HEK293 (cell line): Measurements from ENCODE around the gene MTCH1.

Source experiments
- CTCF ChIA-PET: fragments of 350-600 bp; formaldehyde crosslinking; extraction: SDS; loops from one replicate; lab custom pipeline; 2021; ENCODE audit warnings: antibody characterized with exemption; lab: Yijun Ruan, JAX
- POLR2A ChIA-PET: fragments of 300-600 bp; formaldehyde crosslinking; extraction: SDS; loops from one replicate; lab custom pipeline; 2020; ENCODE audit warnings: antibody characterized with exemption, inconsistent platforms; lab: Yijun Ruan, JAX
- H3K27ac ChIP-seq: fragments of 200-500 bp; sonication (Bioruptor generic); 2 replicates; pipeline ENCODE4 v1.5.1; 2014; ENCODE audit warnings: low read depth, low read length, control low read depth, inconsistent platforms; ENCODE audit errors: extremely low read depth
- H3K36me3 ChIP-seq, 2 experiments: fragments of 200-500 bp in 1 of 2; sonication (Bioruptor generic) in 1 of 2; 1 replicate in 1 of 2; 2 replicates in 1 of 2; pipeline ENCODE4 v1.5.1; 2014 to 2017; ENCODE audit warnings: inconsistent platforms in 2 of 2, low read length in 2 of 2; ENCODE audit not compliant: control insufficient read depth in 2 of 2, insufficient read depth in 1 of 2
- H3K4me1 ChIP-seq: fragments of 200-500 bp; sonication (Bioruptor generic); 2 replicates; pipeline ENCODE4 v1.5.1; 2014; ENCODE audit warnings: mild to moderate bottlenecking, low read length, inconsistent platforms; ENCODE audit not compliant: control insufficient read depth, insufficient read depth
- H3K4me3 ChIP-seq: 2 replicates; pipeline ENCODE4 v1.5.1; 2011; ENCODE audit warnings: low read depth, mild to moderate bottlenecking, control low read depth, low read length, moderate library complexity
- H3K9me3 ChIP-seq: fragments of 200-500 bp; sonication (Bioruptor generic); 2 replicates; pipeline ENCODE4 v1.5.1; 2014; ENCODE audit warnings: low read depth, low read length, inconsistent platforms; ENCODE audit not compliant: control insufficient read depth, insufficient read depth
- ATF2 ChIP-seq: fragments of 450-650 bp; formaldehyde crosslinking; IDR thresholded peaks from 2 replicates; pipeline ENCODE4 v1.5.1; 2016; ENCODE audit warnings: missing biosample characterization, missing genetic modification characterization, low read depth
- ELK4 ChIP-seq: IDR thresholded peaks from 2 replicates; pipeline ENCODE4 v1.6.1; 2011; ENCODE audit warnings: mild to moderate bottlenecking, low read depth, low read length, borderline replicate concordance
- HOXD13 ChIP-seq: sonication (generic); formaldehyde crosslinking; IDR thresholded peaks from 2 replicates; pipeline ENCODE4 v1.8.0; 2022; ENCODE audit warnings: missing genetic modification reagents, borderline replicate concordance
- OSR2 ChIP-seq: fragments of 450-650 bp; formaldehyde crosslinking; IDR thresholded peaks from 2 replicates; pipeline ENCODE4 v1.5.1; 2016; ENCODE audit warnings: missing biosample characterization, missing genetic modification characterization
- PRDM1 ChIP-seq: fragments of 450-650 bp; formaldehyde crosslinking; IDR thresholded peaks from 2 replicates; pipeline ENCODE4; 2016; ENCODE audit warnings: missing biosample characterization, missing genetic modification characterization
- PRDM6 ChIP-seq: fragments of 450-650 bp; formaldehyde crosslinking; IDR thresholded peaks from 2 replicates; pipeline ENCODE4 v1.5.1; 2017; ENCODE audit warnings: missing biosample characterization, missing genetic modification characterization
- REPIN1 ChIP-seq: fragments of 450-650 bp; formaldehyde crosslinking; IDR thresholded peaks from 2 replicates; pipeline ENCODE4 v1.5.1; 2017; ENCODE audit warnings: missing biosample characterization, missing genetic modification characterization, low read depth
- SP2 ChIP-seq: fragments of 450-650 bp; formaldehyde crosslinking; IDR thresholded peaks from 2 replicates; pipeline ENCODE4 v1.5.1; 2016; ENCODE audit warnings: missing biosample characterization, missing genetic modification characterization
- ZBTB20 ChIP-seq: fragments of 450-650 bp; formaldehyde crosslinking; IDR thresholded peaks from 2 replicates; pipeline ENCODE4 v1.5.1; 2016; ENCODE audit warnings: missing biosample characterization, missing genetic modification characterization
- ZFP3 ChIP-seq: fragments of 450-650 bp; formaldehyde crosslinking; IDR thresholded peaks from 2 replicates; pipeline ENCODE4 v1.5.1; 2016; ENCODE audit warnings: low read depth, missing biosample characterization, missing genetic modification characterization
- ZIC2 ChIP-seq: fragments of 450-650 bp; formaldehyde crosslinking; IDR thresholded peaks from 2 replicates; pipeline ENCODE4 v1.5.1; 2016; ENCODE audit warnings: missing biosample characterization, missing genetic modification characterization
- ZNF133 ChIP-seq: fragments of 450-650 bp; formaldehyde crosslinking; IDR thresholded peaks from 2 replicates; pipeline ENCODE4 v1.5.1; 2016; ENCODE audit warnings: missing biosample characterization, missing genetic modification characterization
- ZNF174 ChIP-seq: fragments of 450-650 bp; formaldehyde crosslinking; IDR thresholded peaks from 2 replicates; pipeline ENCODE4 v1.5.0; 2017; ENCODE audit warnings: missing biosample characterization, mild to moderate bottlenecking, missing genetic modification characterization
- ZNF221 ChIP-seq: fragments of 450-650 bp; formaldehyde crosslinking; IDR thresholded peaks from 2 replicates; pipeline ENCODE4 v1.5.1; 2017; ENCODE audit warnings: missing biosample characterization, missing genetic modification characterization, borderline replicate concordance
- ZNF223 ChIP-seq: fragments of 450-650 bp; formaldehyde crosslinking; IDR thresholded peaks from 2 replicates; pipeline ENCODE4 v1.5.1; 2016; ENCODE audit warnings: missing biosample characterization, missing genetic modification characterization
- ZNF302 ChIP-seq: fragments of 450-650 bp; formaldehyde crosslinking; IDR thresholded peaks from 2 replicates; pipeline ENCODE4 v1.5.1; 2016; ENCODE audit warnings: missing biosample characterization, missing genetic modification characterization, low read depth
- ZNF362 ChIP-seq: fragments of 450-650 bp; formaldehyde crosslinking; IDR thresholded peaks from 2 replicates; pipeline ENCODE4 v1.5.1; 2016; ENCODE audit warnings: missing biosample characterization, missing genetic modification characterization
- ZNF416 ChIP-seq: fragments of 450-650 bp; formaldehyde crosslinking; IDR thresholded peaks from 2 replicates; pipeline ENCODE4 v1.5.1; 2016; ENCODE audit warnings: missing biosample characterization, missing genetic modification characterization
- ZNF433 ChIP-seq: fragments of 450-650 bp; formaldehyde crosslinking; IDR thresholded peaks from 2 replicates; pipeline ENCODE4 v1.5.1; 2016; ENCODE audit warnings: missing biosample characterization, missing genetic modification characterization, low read depth
- ZNF449 ChIP-seq: fragments of 450-650 bp; formaldehyde crosslinking; IDR thresholded peaks from 2 replicates; pipeline ENCODE4 v1.5.1; 2017; ENCODE audit warnings: missing biosample characterization, mild to moderate bottlenecking, missing genetic modification characterization, moderate library complexity
- ZNF48 ChIP-seq: fragments of 450-650 bp; formaldehyde crosslinking; IDR thresholded peaks from 2 replicates; pipeline ENCODE4 v1.5.1; 2016; ENCODE audit warnings: missing biosample characterization, missing genetic modification characterization
- ZSCAN18 ChIP-seq: fragments of 450-650 bp; formaldehyde crosslinking; IDR thresholded peaks from 2 replicates; pipeline ENCODE4 v1.5.1; 2016; ENCODE audit warnings: missing biosample characterization, missing genetic modification characterization

MTCH1 gene

GRCh38 chr6:36930483-36930882 is 55.5 kb downstream of the MTCH1 start:
- Histone ChIP-seq H3K9me3 (no peaks in the 10 kb centered on the region), H3K36me3 (peaks cover 0 to 2% of the 10 kb centered on the region in 2 experiments; a peak in 1 of 3 replicates), H3K4me1 (peaks cover 4% of the 10 kb centered on the region; the same call in 1 of the 2 replicates), H3K27ac (no peak overlapping the region), H3K4me3 (no peak overlapping the region)
- POLR2A ChIA-PET = no interaction called here
- TF ChIP-seq ZNF362 (tag by site-specific recombination) = no peak
- no peak for TF ChIP-seq ZIC2 (tag by site-specific recombination)
- no peak for TF ChIP-seq ATF2 (tag by site-specific recombination)
- no peak for TF ChIP-seq ZSCAN18 (tag by site-specific recombination)
- TF ChIP-seq SP2 (tag by site-specific recombination) = no peak
- TF ChIP-seq ZNF174 (tag by site-specific recombination) = no peak
- no peak for TF ChIP-seq ZNF416
- TF ChIP-seq ZNF48 (tag by site-specific recombination) = no peak
- CTCF ChIA-PET = no interaction called here

- Histone ChIP-seq H3K4me3 (no peak overlapping the region), H3K27ac (no peak overlapping the region), H3K36me3 (peaks cover 0 to 11% of the 10 kb centered on the region in 2 experiments; a peak in 1 of 3 replicates), H3K9me3 (no peaks in the 10 kb centered on the region), H3K4me1 (peaks cover 4% of the 10 kb centered on the region; the same call in 1 of the 2 replicates)
- TF ChIP-seq ZNF223 (tag by site-specific recombination) (no peak), ZFP3 (tag by site-specific recombination) (no peak), ZNF302 (no peak), ZBTB20 (no peak), ELK4 (no peak), PRDM1 (tag by site-specific recombination) (0 out of 2 replicates have a peak, but pooled peaks have one; percentile 27), ZNF449 (tag by site-specific recombination) (peak; percentile 50; the same call in 1 of the 2 replicates), ZNF133 (tag by site-specific recombination) (no peak), ZNF174 (tag by site-specific recombination) (no peak), ZNF221 (tag by site-specific recombination) (no peak), OSR2 (tag by site-specific recombination) (no peak), HOXD13 (CRISPR knock-in tag) (no peak), PRDM6 (tag by site-specific recombination) (peak; percentile 68), ZNF433 (tag by site-specific recombination) (no peak), REPIN1 (tag by site-specific recombination) (no peak)
- CTCF ChIA-PET = no interaction called here
- POLR2A ChIA-PET = no interaction called here
These were observed 56.4 kb downstream of the MTCH1 start for GRCh38 chr6:36929607-36930006.
